HG02678 (cell line): ENCODE results near the gene ZNF219.

Source experiments
- ATAC-seq: cut with Tn5 transposase; IDR thresholded peaks from one replicate; pipeline ENCODE4 v1.9.1; 2021; ENCODE audit warnings: mild to moderate bottlenecking, moderate library complexity; ENCODE audit not compliant: unreplicated experiment

ZNF219 gene

GRCh38 chr14:21088687-21089086 lies 9.8 kb downstream of the ZNF219 start:
- ATAC-seq, result no peak

GRCh38 chr14:21087294-21088091 lies 11.0 kb downstream of the ZNF219 start:
- ATAC-seq, result peak; percentile 57

DNA sequence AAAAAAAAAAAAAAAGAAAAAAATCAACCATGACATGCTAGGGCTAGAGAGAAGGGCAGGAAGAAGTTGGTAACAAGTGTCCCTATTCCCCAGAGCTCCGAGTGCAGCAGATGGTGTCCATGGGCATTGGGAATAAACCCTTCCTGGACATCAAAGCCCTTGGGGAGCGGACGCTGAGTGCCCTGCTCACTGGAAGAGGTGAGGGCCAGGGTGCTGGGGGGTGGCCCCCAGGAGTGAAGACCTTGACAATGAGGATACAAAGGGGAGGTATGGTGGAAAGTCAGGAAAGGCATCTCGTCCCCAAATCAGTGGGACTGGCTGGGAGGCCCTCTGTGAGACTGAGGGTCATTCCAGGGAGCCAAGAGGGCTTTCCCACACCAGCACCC lies 11.6 kb downstream of the ZNF219 start:
- no peak for ATAC-seq

DNA sequence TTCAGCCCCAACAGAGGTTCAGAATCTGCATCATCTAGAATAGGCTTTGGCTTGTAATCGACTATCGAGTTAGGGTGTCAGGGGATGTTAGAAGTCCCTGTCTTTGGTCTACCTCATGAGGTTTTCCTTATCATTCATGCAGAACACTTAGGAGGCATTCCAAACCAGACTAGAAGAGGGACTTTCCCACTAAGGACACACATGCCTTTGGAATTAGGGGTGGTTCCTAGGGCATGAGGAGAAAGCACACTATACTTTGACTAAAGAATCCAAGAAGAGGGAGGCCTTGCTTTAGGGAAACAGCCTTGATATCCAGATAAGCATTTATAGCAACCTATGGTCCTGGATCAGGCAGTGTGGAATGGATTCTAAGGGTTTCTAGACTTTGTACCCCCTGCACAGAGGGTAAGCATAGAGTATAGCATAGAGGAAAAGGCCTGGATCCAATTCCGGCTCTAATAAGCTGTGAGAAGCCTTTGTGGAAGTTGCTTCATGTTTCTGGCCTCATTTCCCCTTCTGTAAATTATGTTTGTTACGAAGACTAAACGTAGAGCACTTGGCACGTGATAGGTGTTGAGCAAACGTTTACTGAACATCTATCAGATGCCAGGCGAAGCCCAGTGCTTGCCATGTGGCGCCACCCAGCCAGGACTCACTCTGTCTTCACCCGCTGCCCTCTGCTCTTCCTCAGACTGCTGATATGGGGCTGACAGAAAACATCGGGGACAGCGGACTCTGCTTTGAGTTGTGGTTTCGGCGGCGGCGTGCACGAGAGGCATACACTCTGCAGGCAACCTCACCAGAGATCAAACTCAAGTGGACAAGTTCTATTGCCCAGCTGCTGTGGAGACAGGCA lies 13.2 kb downstream of the ZNF219 start:
- ATAC-seq, result no peak

DNA sequence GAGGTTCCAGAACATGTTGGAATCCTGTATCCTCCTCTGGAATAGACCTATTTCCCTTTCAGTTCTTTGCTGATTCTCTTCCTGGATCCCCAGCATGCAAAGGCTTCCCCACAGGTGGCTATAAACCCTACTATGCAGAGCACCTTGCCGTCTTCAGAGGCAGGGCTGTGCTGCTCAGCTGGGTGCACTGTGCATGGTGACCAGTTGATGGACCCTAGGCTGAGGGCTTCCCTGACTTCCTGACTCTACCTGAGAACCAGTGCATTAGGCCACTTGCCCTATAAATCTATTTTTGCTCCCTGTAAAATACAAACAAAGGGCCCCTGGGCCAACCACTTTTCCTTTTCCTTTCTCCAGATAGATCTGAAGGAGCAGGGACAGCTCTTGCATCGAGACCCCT lies 14.1 kb downstream of the ZNF219 start:
- ATAC-seq, result no peak

GRCh38 chr14:21083565-21084325 lies 14.7 kb downstream of the ZNF219 start:
- ATAC-seq, result no peak

DNA sequence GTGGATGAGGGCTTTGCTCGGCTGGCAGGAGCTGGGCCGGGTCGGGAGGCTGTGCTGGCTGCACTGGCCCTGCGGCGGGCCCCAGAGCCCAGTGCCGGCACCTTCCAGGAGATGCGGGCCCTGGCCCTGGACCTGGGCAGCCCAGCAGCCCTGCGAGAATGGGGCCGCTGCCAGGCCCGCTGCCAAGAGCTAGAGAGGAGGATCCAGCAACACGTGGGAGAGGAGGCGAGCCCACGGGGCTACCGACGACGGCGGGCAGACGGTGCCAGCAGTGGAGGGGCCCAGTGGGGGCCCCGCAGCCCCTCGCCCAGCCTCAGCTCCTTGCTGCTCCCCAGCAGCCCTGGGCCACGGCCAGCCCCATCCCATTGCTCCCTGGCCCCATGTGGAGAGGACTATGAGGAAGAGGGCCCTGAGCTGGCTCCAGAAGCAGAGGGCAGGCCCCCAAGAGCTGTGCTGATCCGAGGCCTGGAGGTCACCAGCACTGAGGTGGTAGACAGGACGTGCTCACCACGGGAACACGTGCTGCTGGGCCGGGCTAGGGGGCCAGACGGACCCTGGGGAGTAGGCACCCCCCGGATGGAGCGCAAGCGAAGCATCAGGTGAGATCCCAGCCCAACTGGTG lies 16.8 kb downstream of the ZNF219 start:
- ATAC-seq, result no peak

DNA sequence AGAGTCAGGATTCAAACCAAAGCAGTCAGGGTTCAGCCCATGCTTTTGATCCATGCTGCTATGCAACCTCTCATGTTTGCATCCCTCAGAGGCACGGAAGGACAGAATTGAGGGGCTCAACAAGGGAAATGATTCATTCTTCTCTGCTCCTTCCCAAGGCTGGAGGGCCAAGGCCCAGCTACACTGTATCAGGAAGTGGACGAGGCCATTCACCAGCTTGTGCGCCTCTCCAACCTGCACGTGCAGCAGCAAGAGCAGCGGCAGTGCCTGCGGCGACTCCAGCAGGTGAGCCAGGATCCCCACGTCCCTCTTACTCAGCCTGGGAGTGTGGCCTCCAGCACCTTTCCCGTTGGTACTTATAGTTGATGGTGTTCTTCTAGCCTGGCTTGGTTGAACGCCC lies 19.7 kb downstream of the ZNF219 start:
- no peak for ATAC-seq

GRCh38 chr14:21078287-21078686 lies 20.2 kb downstream of the ZNF219 start:
- ATAC-seq, result no peak

DNA sequence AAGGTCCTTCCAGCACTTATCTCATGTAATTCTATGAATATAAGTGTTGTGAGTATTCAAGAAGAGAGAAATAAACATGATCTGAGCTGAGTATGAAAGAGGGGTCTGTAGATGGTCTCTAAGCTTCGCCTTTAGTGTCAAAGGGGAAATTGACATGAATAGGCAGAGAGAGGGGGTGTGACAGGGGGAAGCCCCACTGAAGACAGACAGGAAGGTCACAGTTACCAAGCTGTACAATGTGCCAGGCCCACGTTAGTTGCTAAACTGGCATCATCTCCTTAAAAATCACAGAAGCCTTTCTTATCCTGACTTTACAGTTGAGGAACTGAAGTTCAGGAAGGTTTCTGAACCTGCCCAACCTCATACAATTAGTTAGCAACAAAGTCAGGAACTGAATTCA lies 20.8 kb downstream of the ZNF219 start:
- ATAC-seq, result no peak

DNA sequence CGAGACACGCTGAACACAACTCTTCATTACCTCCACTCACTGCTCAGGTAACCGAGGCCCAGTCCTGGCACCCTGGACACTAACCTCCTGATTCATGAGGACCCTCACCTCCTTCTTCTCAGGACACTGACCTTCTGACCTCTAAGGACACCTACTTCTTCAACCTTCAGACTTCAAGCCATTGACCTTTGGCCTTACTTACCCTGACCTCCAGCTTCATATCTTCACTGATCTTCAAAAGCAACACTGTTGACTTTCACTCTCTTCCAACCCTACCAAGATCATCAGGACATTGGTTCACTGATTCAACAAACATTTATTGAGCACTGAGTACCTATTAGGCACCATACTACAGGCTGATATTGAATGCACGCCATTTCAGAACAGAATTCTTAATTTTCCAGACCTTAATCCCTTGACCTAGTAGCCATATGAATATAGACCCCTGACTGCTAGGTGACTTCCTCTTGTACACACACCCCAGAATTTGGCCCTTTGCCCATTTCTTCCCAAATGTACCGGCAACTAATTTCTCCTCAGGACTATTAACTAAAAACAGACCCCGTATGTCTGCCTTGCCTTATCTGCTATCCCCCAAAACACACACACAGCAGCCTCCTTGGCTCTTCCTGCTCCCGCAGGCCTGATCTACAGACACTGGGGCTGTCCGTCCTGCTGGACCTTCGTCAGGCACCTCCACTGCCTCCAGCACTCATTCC lies 22.6 kb downstream of the ZNF219 start:
- no peak for ATAC-seq

GRCh38 chr14:21074398-21075272 lies 23.8 kb downstream of the ZNF219 start:
- ATAC-seq, result no peak

DNA sequence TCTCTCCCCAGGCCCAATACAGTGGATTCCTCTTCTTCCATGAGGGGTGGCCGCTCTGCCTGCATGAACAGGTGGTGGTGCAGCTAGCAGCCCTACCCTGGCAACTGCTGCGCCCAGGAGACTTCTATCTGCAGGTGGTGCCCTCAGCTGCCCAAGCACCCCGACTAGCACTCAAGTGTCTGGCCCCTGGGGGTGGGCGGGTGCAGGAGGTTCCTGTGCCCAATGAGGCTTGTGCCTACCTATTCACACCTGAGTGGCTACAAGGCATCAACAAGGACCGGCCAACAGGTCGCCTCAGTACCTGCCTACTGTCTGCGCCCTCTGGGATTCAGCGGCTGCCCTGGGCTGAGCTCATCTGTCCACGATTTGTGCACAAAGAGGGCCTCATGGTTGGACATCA lies 24.5 kb downstream of the ZNF219 start:
- no peak for ATAC-seq

- no peak for ATAC-seq
Measured at GRCh38 chr14:21072781-21073339, 25.6 kb downstream of the ZNF219 start.

DNA sequence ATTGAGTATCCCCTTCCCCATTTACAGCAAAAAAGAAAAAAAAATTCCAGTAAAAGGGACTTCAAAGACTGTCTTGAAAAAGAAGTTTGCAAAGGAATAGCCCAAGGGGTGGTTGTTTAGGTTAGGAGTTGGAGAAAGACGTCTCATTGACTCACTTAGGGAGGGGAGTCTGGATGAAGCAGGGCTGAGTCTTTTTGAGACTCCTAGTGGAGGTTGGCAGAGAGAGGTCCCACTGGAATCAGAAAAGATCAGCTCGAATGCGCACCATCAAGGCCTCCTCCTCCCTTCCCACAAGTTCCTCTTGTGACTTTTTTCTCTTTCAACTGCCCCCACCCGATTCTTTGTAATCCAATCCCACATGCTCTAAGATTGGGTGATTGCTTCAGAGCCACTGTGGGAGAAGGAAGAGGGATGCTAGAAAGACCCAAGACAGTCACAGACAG lies 26.4 kb downstream of the ZNF219 start:
- no peak for ATAC-seq

DNA sequence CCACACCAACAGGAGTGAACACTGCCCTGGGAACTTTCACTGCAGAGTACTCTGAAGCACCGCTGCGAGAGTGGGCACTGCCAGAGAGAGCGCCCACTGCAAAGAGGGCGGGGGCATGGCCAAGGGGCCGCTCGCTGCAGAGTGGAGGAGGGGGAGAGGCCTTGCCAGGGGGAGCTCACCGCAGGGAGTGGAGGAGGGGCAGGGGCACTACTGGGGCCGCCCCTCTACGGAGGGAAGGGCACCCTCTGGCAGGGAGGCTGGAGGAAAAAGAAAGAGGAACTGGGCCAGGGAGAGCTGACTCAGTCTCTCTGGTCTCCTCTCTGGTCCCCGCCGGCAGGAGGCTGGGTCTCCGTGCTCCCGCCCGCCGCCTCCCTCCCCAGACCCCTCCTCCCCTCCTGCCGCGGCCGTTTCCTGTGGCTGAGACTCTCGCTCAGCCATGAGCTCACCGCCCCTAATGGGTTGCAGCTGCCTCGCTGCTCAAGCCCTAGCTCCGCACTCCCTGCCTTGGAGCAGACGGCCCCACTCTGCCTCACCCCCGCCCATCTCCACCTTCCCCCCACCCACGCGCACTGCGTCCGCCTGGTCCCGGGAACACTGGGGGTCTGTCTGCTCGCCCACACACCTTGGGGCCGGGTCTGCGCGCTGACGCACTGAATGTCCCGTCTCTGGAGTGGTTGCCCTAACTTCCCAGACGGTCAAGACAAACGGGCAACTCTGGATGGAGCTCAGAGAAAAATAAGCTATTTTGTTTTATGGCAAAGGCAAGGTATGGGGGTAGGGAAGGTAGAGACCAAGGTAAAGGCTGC lies 27.0 kb downstream of the ZNF219 start:
- ATAC-seq, result peak; percentile 73

- peak; percentile 12 for ATAC-seq
Measured at GRCh38 chr14:21070610-21071224, 27.7 kb downstream of the ZNF219 start.
